Lower leg skin (tissue), 4 donors: ENCODE data around the gene ZNF524. TPM values are rescaled to one million over a fixed set of nuclear protein-coding genes. Genes with fewer than 3 reads are reported as not detected.

Source experiments
- DNase-seq, 2 donors: peaks; one replicate each; pipeline ENCODE4 v3.0.0-alpha.2; 2019; ENCODE audit warnings: low spot score in 2 of 2
- H3K4me3 ChIP-seq: fragments of 200-600 bp; sonication (generic); 2 replicates; pipeline ENCODE4 v1.5.1; 2017; ENCODE audit warnings: mild to moderate bottlenecking, low read depth; ENCODE audit not compliant: poor library complexity, severe bottlenecking
- POLR2A ChIP-seq, 2 donors: fragments of 450-650 bp; IDR thresholded peaks; one replicate each; pipeline ENCODE4 v1.6.1; 2016 to 2017; ENCODE audit warnings: antibody characterized with exemption in 2 of 2, mild to moderate bottlenecking in 1 of 2, moderate library complexity in 1 of 2
- WGBS, 2 donors: methylation state at CpG; one replicate each; pipeline ENCODE4 v1.1.5; 2018; 5-methylcytosine and 5-hydroxymethylcytosine counted together
- intact Hi-C: fragments of 100-400 bp; cut with DNase I; formaldehyde crosslinking; loops from one replicate; pipeline ENCODE4 v1.15.0; 2023; ENCODE audit warnings: low total_unique reads
- total RNA-seq, 4 donors: library from RNA; depleted of rRNA; stranded (reverse); fragments of >200 nt; gene quantifications; one replicate each; pipeline ENCODE4 v1.1.0, GENCODE V29; 2016
- TF ChIP-seq, protein P1 (sequence below), 3 donors: fragments of 450-650 bp; IDR thresholded peaks; one replicate each; pipeline ENCODE4 v1.5.1; 2016; ENCODE audit warnings: antibody characterized with exemption in 3 of 3, mild to moderate bottlenecking in 3 of 3, moderate library complexity in 2 of 3

The ZNF524 gene
- total RNA-seq, 4 donors from 2014 or later = 58.4 to 88.3 (median 78.3) TPM

GRCh38 chr19:55618426-55618825 is 18.3 kb downstream of the ZNF524 start:
- no peak overlapping the region for H3K4me3 ChIP-seq
- intact Hi-C loops = loop anchor here (10.0 kb wide), 1 partner anchor 104 kb away; no protein-coding TSS in a partner anchor
- no peak for DNase-seq
- TF ChIP-seq, protein P1, sequence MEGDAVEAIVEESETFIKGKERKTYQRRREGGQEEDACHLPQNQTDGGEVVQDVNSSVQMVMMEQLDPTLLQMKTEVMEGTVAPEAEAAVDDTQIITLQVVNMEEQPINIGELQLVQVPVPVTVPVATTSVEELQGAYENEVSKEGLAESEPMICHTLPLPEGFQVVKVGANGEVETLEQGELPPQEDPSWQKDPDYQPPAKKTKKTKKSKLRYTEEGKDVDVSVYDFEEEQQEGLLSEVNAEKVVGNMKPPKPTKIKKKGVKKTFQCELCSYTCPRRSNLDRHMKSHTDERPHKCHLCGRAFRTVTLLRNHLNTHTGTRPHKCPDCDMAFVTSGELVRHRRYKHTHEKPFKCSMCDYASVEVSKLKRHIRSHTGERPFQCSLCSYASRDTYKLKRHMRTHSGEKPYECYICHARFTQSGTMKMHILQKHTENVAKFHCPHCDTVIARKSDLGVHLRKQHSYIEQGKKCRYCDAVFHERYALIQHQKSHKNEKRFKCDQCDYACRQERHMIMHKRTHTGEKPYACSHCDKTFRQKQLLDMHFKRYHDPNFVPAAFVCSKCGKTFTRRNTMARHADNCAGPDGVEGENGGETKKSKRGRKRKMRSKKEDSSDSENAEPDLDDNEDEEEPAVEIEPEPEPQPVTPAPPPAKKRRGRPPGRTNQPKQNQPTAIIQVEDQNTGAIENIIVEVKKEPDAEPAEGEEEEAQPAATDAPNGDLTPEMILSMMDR (IDR thresholded peaks at IDR 0.05) = no peak
- no peak for TF ChIP-seq POLR2A (IDR thresholded peaks at IDR 0.05)
- WGBS, 2 donors = 84 to 87% methylated on average over 7 of the region's 7 CpGs

GRCh38 chr19:55619286-55619685 is 19.2 kb downstream of the ZNF524 start:
- 77 to 79% methylated on average over 3 of the region's 3 CpGs for WGBS, 2 donors
- intact Hi-C loops = loop anchor here (10.0 kb wide), 1 partner anchor 104 kb away; no protein-coding TSS in a partner anchor
- TF ChIP-seq, protein P1 (IDR thresholded peaks at IDR 0.05) = no peak
- TF ChIP-seq POLR2A (IDR thresholded peaks at IDR 0.05) = no peak
- H3K4me3 ChIP-seq = no peak overlapping the region
- DNase-seq = no peak

DNA sequence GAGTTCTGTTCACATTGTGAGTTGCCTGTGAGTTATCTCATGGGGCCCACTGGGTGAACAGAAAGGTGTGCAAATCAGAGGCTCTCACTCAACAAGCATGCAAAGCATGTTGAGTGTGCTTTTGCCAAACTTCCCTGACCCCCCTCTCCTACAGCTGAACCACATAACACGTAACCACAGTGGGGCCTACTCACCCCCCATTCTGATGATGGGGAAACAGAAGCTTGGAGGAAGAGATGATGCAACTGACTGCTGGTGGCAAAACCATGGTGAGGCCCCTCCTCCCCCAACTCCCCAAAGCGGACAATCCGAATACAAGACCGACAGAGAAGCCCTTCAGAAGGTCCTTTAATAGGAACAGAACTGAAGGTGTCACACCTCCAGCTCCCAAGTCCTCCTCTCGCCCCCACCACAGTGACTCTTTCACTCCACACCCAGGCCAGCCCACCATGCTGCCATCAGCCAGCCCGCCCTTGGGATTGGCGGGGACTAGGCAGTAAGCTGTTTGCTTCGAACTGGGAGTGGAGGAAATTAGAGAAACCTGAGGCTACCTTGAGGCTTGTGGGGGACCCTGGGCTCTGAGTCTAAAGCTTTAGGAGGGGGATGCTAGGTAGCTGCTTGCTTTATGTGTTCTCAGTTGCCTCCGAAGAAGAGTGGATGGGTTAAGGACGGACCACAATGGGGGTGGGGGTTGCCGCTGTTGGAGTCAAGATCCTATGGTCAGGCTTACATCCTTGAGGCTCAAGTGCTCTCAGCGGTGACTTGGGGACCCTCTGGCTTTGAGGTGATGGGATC is 20.5 kb downstream of the ZNF524 start:
- intact Hi-C loops = no loop called here
- no peak for TF ChIP-seq POLR2A (IDR thresholded peaks at IDR 0.05)
- TF ChIP-seq, protein P1 (IDR thresholded peaks at IDR 0.05) = no peak
- no peak overlapping the region for H3K4me3 ChIP-seq
- DNase-seq = no peak
- 89 to 92% methylated on average over 12 of the region's 12 CpGs for WGBS, 2 donors

DNA sequence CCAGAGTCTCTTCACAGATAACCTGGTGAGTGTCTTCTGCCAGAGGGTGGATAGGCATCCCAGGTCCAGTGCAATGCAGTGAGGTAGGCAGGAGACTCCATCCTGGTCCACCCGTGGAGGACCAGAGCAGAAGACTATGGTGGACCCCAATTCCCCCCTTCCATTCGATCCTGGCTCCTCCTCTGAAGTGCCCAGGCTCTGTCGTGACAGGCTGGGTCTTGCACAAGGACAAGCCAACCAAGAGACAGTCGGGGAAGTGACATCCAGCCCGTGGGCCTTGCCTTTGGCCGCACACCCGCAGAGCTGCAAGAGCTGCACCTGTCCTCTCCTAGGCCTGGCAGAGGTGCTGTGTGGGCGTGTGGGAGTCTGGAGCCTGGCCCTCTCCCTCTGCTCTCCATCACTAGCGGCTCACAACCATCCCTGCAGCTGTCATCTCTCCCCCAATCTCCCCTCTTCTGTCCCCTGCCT is 21.2 kb downstream of the ZNF524 start:
- H3K4me3 ChIP-seq = no peak overlapping the region
- DNase-seq = no peak
- WGBS, 2 donors = 71 to 72% methylated on average over 9 of the region's 9 CpGs
- TF ChIP-seq POLR2A (IDR thresholded peaks at IDR 0.05) = no peak
- TF ChIP-seq, protein P1 (IDR thresholded peaks at IDR 0.05) = no peak
- intact Hi-C loops = no loop called here

DNA sequence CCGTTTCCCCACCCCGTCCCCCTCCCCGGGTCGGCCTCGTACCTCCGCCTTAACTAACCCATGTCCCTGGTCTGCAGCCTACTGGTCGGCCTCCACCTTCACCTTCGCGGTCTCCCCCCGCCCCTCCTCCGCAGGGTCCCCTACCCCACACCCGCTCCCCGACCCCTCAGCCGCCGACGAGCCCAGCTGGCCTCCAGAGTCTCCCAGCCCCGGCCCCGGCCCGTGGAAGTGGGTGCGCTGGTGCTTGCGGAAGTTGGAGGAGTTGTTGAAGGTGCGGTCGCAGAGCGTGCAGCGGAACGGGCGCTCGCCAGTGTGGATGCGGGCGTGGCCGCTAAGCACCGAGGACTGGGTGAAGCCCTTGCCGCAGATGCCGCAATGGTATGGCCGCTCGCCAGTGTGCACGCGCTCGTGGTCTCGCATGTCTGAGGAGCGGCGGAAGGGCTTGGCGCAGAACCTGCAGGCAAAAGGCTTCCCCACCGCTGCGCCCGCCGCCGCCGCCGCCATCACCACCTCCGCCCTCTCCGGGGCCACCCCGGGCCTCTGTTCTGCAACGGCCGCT is 21.7 kb downstream of the ZNF524 start:
- TF ChIP-seq, protein P1 (IDR thresholded peaks at IDR 0.05) = no peak
- TF ChIP-seq POLR2A (IDR thresholded peaks at IDR 0.05) = no peak
- 93 to 95% methylated on average over 53 to 55 of the region's 55 CpGs for WGBS, 2 donors
- no peak overlapping the region for H3K4me3 ChIP-seq
- intact Hi-C loops = no loop called here
- no peak for DNase-seq
